WTC11 (cell line): ENCODE results near the gene SLC6A18. TPM values are rescaled to one million over a fixed set of nuclear protein-coding genes. Genes with fewer than 3 reads are reported as not detected.

Experiments used
- ATAC-seq: fragments of 200-7000 bp; cut with Tn5 transposase; 2 replicates; pipeline ENCODE4 v1.10.0; 2021; ENCODE audit warnings: mild to moderate bottlenecking, moderate library complexity
- CTCF ChIA-PET: fragments of 300-600 bp; sonication (Branson Sonifier 250); formaldehyde crosslinking; loops from one replicate; lab custom pipeline; 2021; ENCODE audit warnings: antibody characterized with exemption; lab: Charles Lee
- POLR2A ChIA-PET: fragments of 350-600 bp; sonication (Branson Sonifier 250); formaldehyde crosslinking; loops from one replicate; lab custom pipeline; 2021; ENCODE audit warnings: antibody characterized with exemption; lab: Charles Lee
- DNase-seq: peaks from one replicate; pipeline ENCODE4 v3.0.0; 2021; ENCODE audit warnings: low spot score
- H3K27ac Mint-ChIP-seq: 2 replicates; pipeline ENCODE4 v1.8.0; 2021; ENCODE audit warnings: mixed read lengths
- H3K27me3 Mint-ChIP-seq: 2 replicates; pipeline ENCODE4 v1.8.0; 2021; ENCODE audit warnings: low read depth, mild to moderate bottlenecking, moderate library complexity, mixed read lengths
- H3K36me3 Mint-ChIP-seq: 2 replicates; pipeline ENCODE4 v1.8.0; 2021; ENCODE audit warnings: mixed read lengths
- H3K4me1 Mint-ChIP-seq: 2 replicates; pipeline ENCODE4 v1.8.0; 2022; ENCODE audit warnings: mixed read lengths
- H3K4me3 Mint-ChIP-seq: 2 replicates; pipeline ENCODE4 v1.8.0; 2021; ENCODE audit warnings: mild to moderate bottlenecking, moderate library complexity, mixed read lengths
- H3K9me3 Mint-ChIP-seq: 2 replicates; pipeline ENCODE4 v1.8.0; 2021; ENCODE audit warnings: mixed read lengths
- FOXK1 ChIP-seq: sonication (generic); formaldehyde crosslinking; IDR thresholded peaks from 2 replicates; pipeline ENCODE4 v1.8.0; 2022; ENCODE audit warnings: mild to moderate bottlenecking, moderate library complexity, missing genetic modification reagents
- GRHL2 ChIP-seq: fragments of 250-450 bp; sonication (Bioruptor Pico); IDR thresholded peaks from 2 replicates; pipeline ENCODE4 v1.8.0; 2022; ENCODE audit warnings: mild to moderate bottlenecking, moderate library complexity; ENCODE audit not compliant: insufficient replicate concordance, severe bottlenecking
- HMGA2 ChIP-seq: fragments of 250-450 bp; sonication (Bioruptor Pico); IDR thresholded peaks from 2 replicates; pipeline ENCODE4 v1.4.0; 2021; ENCODE audit warnings: mild to moderate bottlenecking, moderate library complexity
- NFYB ChIP-seq: sonication (generic); formaldehyde crosslinking; conservative IDR thresholded peaks from 2 replicates; pipeline ENCODE4 v1.8.0; 2022; ENCODE audit warnings: low read depth, missing genetic modification reagents
- SMAD3 ChIP-seq: sonication (generic); formaldehyde crosslinking; IDR thresholded peaks from 2 replicates; pipeline ENCODE4 v1.8.0; 2022; ENCODE audit warnings: missing genetic modification reagents, mild to moderate bottlenecking, borderline replicate concordance
- TCF7 ChIP-seq: sonication (generic); formaldehyde crosslinking; IDR thresholded peaks from 2 replicates; pipeline ENCODE4 v1.8.0; 2022; ENCODE audit warnings: mild to moderate bottlenecking, low read depth, missing genetic modification reagents, moderate library complexity
- TEAD4 ChIP-seq: sonication (generic); formaldehyde crosslinking; IDR thresholded peaks from 2 replicates; pipeline ENCODE4 v1.8.0; 2022; ENCODE audit warnings: mild to moderate bottlenecking, missing genetic modification reagents
- TP53 ChIP-seq: sonication (generic); formaldehyde crosslinking; IDR thresholded peaks from 2 replicates; pipeline ENCODE4 v1.8.1; 2023; ENCODE audit warnings: mild to moderate bottlenecking, missing genetic modification reagents
- ZBTB21 ChIP-seq: sonication (generic); formaldehyde crosslinking; IDR thresholded peaks from 2 replicates; pipeline ENCODE4 v1.8.1; 2023; ENCODE audit warnings: mild to moderate bottlenecking, missing genetic modification reagents, borderline replicate concordance
- ZNF263 ChIP-seq: sonication (generic); formaldehyde crosslinking; IDR thresholded peaks from 2 replicates; pipeline ENCODE4 v1.8.1; 2022; ENCODE audit warnings: low read depth, mild to moderate bottlenecking, moderate library complexity, missing genetic modification reagents
- ZNF317 ChIP-seq: sonication (generic); formaldehyde crosslinking; IDR thresholded peaks from 2 replicates; pipeline ENCODE4 v1.8.1; 2023; ENCODE audit warnings: low read depth, mild to moderate bottlenecking, moderate library complexity, missing genetic modification reagents, borderline replicate concordance
- total RNA-seq: library from RNA; stranded (reverse); gene quantifications from 3 replicates; pipeline ENCODE4 v1.2.3, GENCODE V29; 2021
- TF ChIP-seq, protein P1 (sequence below): fragments of 250-450 bp; sonication (Bioruptor Pico); IDR thresholded peaks from 2 replicates; pipeline ENCODE4 v2.1.2; 2022; ENCODE audit warnings: mild to moderate bottlenecking, moderate library complexity
- TF ChIP-seq, protein P2 (sequence below): sonication (generic); formaldehyde crosslinking; IDR thresholded peaks from 2 replicates; pipeline ENCODE4 v1.8.1; 2023; ENCODE audit warnings: mild to moderate bottlenecking, missing genetic modification reagents, moderate library complexity
- TF ChIP-seq, protein P3 (sequence below): sonication (generic); formaldehyde crosslinking; IDR thresholded peaks from 2 replicates; pipeline ENCODE4 v1.8.1; 2022; ENCODE audit warnings: low read depth, mild to moderate bottlenecking, moderate library complexity, missing genetic modification reagents, borderline replicate concordance
- TF ChIP-seq, protein P4 (sequence below): sonication (generic); formaldehyde crosslinking; IDR thresholded peaks from 2 replicates; pipeline ENCODE4 v1.8.1; 2023; ENCODE audit warnings: mild to moderate bottlenecking, missing genetic modification reagents
- TF ChIP-seq, protein P5 (sequence below): sonication (generic); formaldehyde crosslinking; IDR thresholded peaks from 2 replicates; pipeline ENCODE4 v1.8.0; 2022; ENCODE audit warnings: mild to moderate bottlenecking, missing genetic modification reagents
- TF ChIP-seq, protein P6 (sequence below): fragments of 250-450 bp; sonication (Bioruptor Pico); IDR thresholded peaks from 2 replicates; pipeline ENCODE4 v1.9.0; 2021; ENCODE audit warnings: mild to moderate bottlenecking
- TF ChIP-seq, protein P7 (sequence below): sonication (generic); formaldehyde crosslinking; IDR thresholded peaks from 2 replicates; pipeline ENCODE4 v1.8.1; 2022; ENCODE audit warnings: mild to moderate bottlenecking, missing genetic modification reagents, moderate library complexity, borderline replicate concordance

The SLC6A18 gene
- total RNA-seq, 1 experiment from 2014 or later, result not detected

DNA sequence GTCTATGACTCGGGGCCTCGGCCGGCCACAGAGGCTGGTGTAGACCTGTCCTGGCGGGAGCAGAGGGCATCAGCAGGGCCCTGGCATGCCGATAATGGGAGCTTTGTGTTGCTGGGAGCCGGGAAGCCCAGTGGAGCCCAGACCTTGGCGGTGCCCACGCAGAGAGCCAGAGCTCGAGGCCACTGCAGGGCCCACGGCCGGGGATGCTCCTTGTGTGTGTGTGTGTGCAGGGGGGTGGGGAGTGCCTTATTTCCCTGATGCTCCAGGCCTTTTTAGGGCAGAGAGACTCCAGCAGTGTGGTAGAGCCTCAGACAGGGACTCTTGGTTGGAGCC, 5.4 kb upstream of the SLC6A18 start (continued):
- TF ChIP-seq, protein P1, sequence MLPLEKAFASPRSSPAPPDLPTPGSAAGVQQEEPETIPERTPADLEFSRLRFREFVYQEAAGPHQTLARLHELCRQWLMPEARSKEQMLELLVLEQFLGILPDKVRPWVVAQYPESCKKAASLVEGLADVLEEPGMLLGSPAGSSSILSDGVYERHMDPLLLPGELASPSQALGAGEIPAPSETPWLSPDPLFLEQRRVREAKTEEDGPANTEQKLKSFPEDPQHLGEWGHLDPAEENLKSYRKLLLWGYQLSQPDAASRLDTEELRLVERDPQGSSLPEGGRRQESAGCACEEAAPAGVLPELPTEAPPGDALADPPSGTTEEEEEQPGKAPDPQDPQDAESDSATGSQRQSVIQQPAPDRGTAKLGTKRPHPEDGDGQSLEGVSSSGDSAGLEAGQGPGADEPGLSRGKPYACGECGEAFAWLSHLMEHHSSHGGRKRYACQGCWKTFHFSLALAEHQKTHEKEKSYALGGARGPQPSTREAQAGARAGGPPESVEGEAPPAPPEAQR (CRISPR knock-in tag), result no peak
- TF ChIP-seq, protein P2, sequence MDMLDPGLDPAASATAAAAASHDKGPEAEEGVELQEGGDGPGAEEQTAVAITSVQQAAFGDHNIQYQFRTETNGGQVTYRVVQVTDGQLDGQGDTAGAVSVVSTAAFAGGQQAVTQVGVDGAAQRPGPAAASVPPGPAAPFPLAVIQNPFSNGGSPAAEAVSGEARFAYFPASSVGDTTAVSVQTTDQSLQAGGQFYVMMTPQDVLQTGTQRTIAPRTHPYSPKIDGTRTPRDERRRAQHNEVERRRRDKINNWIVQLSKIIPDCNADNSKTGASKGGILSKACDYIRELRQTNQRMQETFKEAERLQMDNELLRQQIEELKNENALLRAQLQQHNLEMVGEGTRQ (CRISPR knock-in tag), result no peak
- TF ChIP-seq HMGA2 (CRISPR knock-in tag) (no peak), TCF7 (CRISPR knock-in tag) (no peak)

DNA sequence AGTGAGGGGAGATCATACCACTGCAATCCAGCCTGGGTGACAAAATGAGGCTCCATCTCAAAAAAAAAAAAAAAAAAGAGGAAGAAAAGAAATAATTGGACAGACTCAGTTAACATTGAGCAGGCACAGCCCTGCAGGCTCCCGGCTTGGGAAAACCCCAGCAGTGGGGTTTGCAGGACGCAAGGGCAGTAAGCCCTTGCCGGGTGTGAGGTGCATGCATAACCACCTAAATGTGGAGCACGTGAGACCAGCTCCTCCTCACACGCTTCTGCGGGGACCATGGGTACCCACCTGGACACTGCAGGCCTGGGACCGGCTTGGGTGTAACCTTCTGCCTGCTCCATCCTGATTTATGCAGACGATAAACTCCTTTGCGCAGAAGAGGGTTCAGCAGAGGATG, 4.8 kb upstream of the SLC6A18 start:
- no peak for ATAC-seq
- Mint-ChIP-seq H3K27me3 (no peaks in the 10 kb centered on the region; the same call in 1 of the 2 replicates), H3K27ac (no peak overlapping the region), H3K36me3 (no peaks in the 10 kb centered on the region), H3K4me1 (no peaks in the 10 kb centered on the region), H3K9me3 (peaks cover 18% of the 10 kb centered on the region), H3K4me3 (no peak overlapping the region)
- TF ChIP-seq ZNF317 (CRISPR knock-in tag), result no peak
- no peak for TF ChIP-seq TP53 (CRISPR knock-in tag)
- no peak for TF ChIP-seq GRHL2 (CRISPR knock-in tag)
- TF ChIP-seq, protein P3, sequence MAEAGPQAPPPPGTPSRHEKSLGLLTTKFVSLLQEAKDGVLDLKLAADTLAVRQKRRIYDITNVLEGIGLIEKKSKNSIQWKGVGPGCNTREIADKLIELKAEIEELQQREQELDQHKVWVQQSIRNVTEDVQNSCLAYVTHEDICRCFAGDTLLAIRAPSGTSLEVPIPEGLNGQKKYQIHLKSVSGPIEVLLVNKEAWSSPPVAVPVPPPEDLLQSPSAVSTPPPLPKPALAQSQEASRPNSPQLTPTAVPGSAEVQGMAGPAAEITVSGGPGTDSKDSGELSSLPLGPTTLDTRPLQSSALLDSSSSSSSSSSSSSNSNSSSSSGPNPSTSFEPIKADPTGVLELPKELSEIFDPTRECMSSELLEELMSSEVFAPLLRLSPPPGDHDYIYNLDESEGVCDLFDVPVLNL (CRISPR knock-in tag), result no peak
- no peak for TF ChIP-seq TEAD4 (CRISPR knock-in tag)
- no peak for TF ChIP-seq SMAD3 (CRISPR knock-in tag)
- no peak for TF ChIP-seq NFYB (CRISPR knock-in tag)
- TF ChIP-seq ZNF263 (CRISPR knock-in tag), result no peak
- CTCF ChIA-PET, result interaction anchor here (0.7 kb wide), 1 partner anchor 238 kb away, joined by 4 read pairs; no protein-coding TSS in a partner anchor
- no peak for DNase-seq
- POLR2A ChIA-PET, result no interaction called here

DNA sequence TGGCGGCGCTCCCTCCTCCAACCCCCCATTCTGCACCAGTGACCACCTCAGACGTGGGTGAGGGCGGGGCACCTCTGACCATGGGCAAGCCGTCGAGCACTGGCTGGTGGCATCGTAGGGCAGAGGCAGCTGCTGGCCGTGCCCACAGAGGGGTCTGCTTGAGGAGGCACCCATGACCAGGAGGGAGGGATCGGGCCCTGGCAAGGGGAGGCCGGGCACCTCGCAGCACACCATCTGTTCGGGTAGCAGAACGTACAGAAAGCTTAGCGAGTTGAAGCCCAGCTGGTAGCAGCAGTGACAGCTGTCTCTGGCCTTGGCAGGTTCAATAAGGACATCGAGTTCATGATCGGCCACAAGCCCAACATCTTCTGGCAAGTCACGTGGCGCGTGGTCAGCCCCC, 4.3 kb upstream of the SLC6A18 start:
- DNase-seq (no peak), ATAC-seq (no peak)
- Mint-ChIP-seq H3K4me3 (no peak overlapping the region), H3K27me3 (no peaks in the 10 kb centered on the region; the same call in 1 of the 2 replicates), H3K4me1 (peaks cover under 1% of the 10 kb centered on the region), H3K36me3 (no peaks in the 10 kb centered on the region), H3K27ac (no peak overlapping the region), H3K9me3 (peaks cover 13% of the 10 kb centered on the region)
- ChIA-PET POLR2A (no interaction called here), CTCF (interaction anchor here (1.1 kb wide), 1 partner anchor 16 kb away, joined by 3 read pairs; no protein-coding TSS in a partner anchor)
- TF ChIP-seq, protein P4, sequence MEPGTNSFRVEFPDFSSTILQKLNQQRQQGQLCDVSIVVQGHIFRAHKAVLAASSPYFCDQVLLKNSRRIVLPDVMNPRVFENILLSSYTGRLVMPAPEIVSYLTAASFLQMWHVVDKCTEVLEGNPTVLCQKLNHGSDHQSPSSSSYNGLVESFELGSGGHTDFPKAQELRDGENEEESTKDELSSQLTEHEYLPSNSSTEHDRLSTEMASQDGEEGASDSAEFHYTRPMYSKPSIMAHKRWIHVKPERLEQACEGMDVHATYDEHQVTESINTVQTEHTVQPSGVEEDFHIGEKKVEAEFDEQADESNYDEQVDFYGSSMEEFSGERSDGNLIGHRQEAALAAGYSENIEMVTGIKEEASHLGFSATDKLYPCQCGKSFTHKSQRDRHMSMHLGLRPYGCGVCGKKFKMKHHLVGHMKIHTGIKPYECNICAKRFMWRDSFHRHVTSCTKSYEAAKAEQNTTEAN, result no peak
- TF ChIP-seq, protein P5, sequence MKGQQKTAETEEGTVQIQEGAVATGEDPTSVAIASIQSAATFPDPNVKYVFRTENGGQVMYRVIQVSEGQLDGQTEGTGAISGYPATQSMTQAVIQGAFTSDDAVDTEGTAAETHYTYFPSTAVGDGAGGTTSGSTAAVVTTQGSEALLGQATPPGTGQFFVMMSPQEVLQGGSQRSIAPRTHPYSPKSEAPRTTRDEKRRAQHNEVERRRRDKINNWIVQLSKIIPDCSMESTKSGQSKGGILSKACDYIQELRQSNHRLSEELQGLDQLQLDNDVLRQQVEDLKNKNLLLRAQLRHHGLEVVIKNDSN (CRISPR knock-in tag), result no peak
- TF ChIP-seq, protein P6, sequence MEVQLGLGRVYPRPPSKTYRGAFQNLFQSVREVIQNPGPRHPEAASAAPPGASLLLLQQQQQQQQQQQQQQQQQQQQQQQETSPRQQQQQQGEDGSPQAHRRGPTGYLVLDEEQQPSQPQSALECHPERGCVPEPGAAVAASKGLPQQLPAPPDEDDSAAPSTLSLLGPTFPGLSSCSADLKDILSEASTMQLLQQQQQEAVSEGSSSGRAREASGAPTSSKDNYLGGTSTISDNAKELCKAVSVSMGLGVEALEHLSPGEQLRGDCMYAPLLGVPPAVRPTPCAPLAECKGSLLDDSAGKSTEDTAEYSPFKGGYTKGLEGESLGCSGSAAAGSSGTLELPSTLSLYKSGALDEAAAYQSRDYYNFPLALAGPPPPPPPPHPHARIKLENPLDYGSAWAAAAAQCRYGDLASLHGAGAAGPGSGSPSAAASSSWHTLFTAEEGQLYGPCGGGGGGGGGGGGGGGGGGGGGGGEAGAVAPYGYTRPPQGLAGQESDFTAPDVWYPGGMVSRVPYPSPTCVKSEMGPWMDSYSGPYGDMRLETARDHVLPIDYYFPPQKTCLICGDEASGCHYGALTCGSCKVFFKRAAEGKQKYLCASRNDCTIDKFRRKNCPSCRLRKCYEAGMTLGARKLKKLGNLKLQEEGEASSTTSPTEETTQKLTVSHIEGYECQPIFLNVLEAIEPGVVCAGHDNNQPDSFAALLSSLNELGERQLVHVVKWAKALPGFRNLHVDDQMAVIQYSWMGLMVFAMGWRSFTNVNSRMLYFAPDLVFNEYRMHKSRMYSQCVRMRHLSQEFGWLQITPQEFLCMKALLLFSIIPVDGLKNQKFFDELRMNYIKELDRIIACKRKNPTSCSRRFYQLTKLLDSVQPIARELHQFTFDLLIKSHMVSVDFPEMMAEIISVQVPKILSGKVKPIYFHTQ (CRISPR knock-in tag), result no peak
- TF ChIP-seq FOXK1 (CRISPR knock-in tag) (no peak), ZBTB21 (CRISPR knock-in tag) (no peak)
- TF ChIP-seq, protein P7, sequence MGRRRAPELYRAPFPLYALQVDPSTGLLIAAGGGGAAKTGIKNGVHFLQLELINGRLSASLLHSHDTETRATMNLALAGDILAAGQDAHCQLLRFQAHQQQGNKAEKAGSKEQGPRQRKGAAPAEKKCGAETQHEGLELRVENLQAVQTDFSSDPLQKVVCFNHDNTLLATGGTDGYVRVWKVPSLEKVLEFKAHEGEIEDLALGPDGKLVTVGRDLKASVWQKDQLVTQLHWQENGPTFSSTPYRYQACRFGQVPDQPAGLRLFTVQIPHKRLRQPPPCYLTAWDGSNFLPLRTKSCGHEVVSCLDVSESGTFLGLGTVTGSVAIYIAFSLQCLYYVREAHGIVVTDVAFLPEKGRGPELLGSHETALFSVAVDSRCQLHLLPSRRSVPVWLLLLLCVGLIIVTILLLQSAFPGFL (CRISPR knock-in tag), result no peak
